ENCODE measurements around the gene NKX3-2. TPM values are rescaled to one million over a fixed set of nuclear protein-coding genes. Genes with fewer than 3 reads are reported as not detected.

NKX3-2 gene
- total RNA-seq, 1 donor from 2014 or later = not detected

DNA sequence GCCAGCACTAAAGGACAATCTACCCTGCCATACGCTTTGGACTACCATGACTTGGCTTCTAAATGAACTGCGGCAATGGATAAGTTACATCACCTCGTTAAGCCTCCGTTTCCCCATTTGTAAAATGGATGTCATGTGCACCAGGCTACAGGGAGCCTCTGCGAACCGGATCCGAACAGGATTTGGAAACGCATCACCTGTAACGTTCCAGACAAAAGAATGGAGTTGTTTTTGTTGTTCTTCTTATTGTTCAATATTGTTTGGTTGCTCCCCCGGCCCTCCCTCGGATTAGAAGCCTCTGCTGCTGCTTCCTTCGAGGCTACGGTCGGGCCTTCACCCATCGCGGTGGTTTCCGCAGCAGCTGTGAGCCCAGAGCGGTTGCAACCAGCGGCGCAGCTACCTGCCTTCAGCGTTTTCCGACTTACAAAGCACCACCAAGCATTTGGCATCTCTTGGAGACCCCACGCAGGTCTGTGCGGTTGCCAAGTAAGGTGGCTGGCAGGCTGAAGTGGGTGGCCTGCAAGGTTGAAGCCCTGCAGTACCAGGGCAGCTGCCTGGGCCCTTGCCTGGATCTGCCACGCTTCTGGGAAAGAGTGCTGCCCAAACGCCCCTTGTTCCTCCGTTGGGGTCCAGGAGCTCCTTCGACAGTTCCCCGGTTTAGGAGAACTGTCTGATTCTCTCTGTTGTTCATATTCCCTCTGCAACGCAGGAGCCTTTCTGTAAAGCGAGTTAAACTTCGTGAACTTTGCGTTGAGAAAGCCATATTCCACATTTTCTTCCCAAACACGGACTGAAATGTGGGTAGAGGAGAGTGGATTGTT lies 7.1 kb downstream of the NKX3-2 start:
- DNase-seq (ENCODE audit: low read depth) = no peak
- H3K4me3 ChIP-seq (ENCODE audit: low read depth, low read length) = no peak overlapping the region
- peaks cover 98% of the 10 kb centered on the region for H3K27me3 ChIP-seq (ENCODE audit: control insufficient read depth, insufficient read depth, low read length)

DNA sequence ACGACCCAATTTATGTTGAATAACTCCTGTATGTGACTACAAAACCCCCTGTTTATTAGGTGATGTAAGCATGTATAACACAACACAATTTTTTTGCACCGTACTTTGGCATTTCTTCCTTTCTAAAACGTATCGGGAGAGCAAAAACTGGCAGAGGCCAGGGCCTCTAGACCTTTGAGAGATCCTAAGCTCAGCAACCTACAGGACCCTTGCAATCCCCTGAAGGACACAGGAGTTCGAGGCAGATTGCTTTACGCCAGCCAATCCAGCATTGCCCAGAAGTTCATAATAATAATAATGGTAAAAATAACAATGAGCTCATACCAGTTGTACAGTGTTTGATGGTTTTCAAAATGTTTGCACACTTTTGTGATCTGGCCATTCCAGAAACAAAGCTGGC lies 7.7 kb downstream of the NKX3-2 start:
- H3K36me3 ChIP-seq (ENCODE audit: control insufficient read depth, insufficient read depth, low read length) = no peaks in the 10 kb centered on the region
- no peak for DNase-seq (ENCODE audit: low read depth)
- no peak overlapping the region for H3K4me3 ChIP-seq (ENCODE audit: low read depth, low read length)
- no peak for TF ChIP-seq CTCF (IDR thresholded peaks at IDR 0.05; ENCODE audit: insufficient read depth, low read length, poor library complexity, severe bottlenecking)
- peaks cover 94% of the 10 kb centered on the region for H3K27me3 ChIP-seq (ENCODE audit: control insufficient read depth, insufficient read depth, low read length)

More for the DNA sequence above, 7.1 kb downstream of the NKX3-2 start:
- no peak for TF ChIP-seq CTCF (IDR thresholded peaks at IDR 0.05; ENCODE audit: insufficient read depth, low read length, poor library complexity, severe bottlenecking)
- no peaks in the 10 kb centered on the region for H3K36me3 ChIP-seq (ENCODE audit: control insufficient read depth, insufficient read depth, low read length)

DNA sequence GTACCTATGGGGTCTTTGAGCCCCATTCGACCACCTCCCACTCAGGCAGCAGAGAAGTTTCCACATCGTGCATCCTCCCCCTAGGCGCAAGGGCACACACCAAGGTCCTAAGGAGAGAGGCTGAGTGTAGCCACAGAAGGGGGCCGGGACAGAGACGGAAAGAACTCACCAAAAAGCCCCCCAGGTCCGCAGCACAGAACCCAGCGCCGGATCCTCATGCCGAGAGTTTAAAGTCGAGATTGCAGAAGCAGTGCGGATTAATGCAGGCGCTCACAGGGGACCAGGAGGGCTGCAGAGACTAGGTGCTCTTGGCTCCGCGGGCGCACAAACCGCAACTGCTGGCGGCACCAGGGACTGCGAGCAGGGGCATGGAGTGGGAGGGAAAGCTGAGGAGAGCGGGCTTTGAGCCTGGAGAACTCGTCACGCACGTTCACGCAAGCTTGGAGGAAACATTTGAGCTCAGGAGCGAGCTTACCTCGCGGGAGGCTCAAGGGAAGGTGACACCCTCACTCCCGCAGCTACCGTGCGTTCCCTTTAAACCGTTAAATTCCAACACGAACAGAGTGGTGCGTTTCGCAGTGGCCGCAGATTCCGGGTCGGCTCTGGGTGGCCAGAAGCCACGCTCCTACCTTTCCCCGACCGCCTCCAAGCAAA lies 8.5 kb downstream of the NKX3-2 start:
- no peaks in the 10 kb centered on the region for H3K36me3 ChIP-seq (ENCODE audit: control insufficient read depth, insufficient read depth, low read length)
- no peak for DNase-seq (ENCODE audit: low read depth)
- peaks cover 94% of the 10 kb centered on the region for H3K27me3 ChIP-seq (ENCODE audit: control insufficient read depth, insufficient read depth, low read length)
- no peak for TF ChIP-seq CTCF (IDR thresholded peaks at IDR 0.05; ENCODE audit: insufficient read depth, low read length, poor library complexity, severe bottlenecking)
- no peak overlapping the region for H3K4me3 ChIP-seq (ENCODE audit: low read depth, low read length)

DNA sequence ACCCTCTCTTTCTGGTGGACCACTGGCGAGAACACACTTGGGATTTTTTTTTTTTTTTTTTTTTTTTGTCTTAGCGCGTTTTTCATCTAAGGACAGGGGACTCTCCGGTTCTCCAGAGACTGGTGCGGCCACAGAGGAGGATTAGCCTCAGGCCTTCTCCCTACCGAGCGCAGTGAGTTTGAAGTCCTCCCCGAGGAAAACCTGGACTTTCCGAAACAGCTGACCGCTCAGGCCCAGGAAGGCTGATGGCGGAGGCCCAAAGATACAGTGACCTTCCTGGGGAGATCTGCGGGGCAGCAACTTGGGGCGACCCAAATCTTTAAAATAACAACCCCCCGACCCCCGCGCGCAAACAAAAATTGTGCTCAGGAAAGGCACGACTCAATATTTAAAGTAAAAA lies 9.2 kb downstream of the NKX3-2 start:
- Histone ChIP-seq H3K36me3 (ENCODE audit: control insufficient read depth, insufficient read depth, low read length) (no peaks in the 10 kb centered on the region), H3K4me3 (ENCODE audit: low read depth, low read length) (no peak overlapping the region), H3K27me3 (ENCODE audit: control insufficient read depth, insufficient read depth, low read length) (peaks cover 94% of the 10 kb centered on the region)
- no peak for DNase-seq (ENCODE audit: low read depth)
- TF ChIP-seq CTCF (IDR thresholded peaks at IDR 0.05; ENCODE audit: insufficient read depth, low read length, poor library complexity, severe bottlenecking) = no peak

GRCh38 chr4:13534344-13535063 lies 9.8 kb downstream of the NKX3-2 start:
- Histone ChIP-seq H3K36me3 (ENCODE audit: control insufficient read depth, insufficient read depth, low read length) (no peaks in the 10 kb centered on the region), H3K27me3 (ENCODE audit: control insufficient read depth, insufficient read depth, low read length) (peaks cover 94% of the 10 kb centered on the region), H3K4me3 (ENCODE audit: low read depth, low read length) (no peak overlapping the region)
- no peak for TF ChIP-seq CTCF (IDR thresholded peaks at IDR 0.05; ENCODE audit: insufficient read depth, low read length, poor library complexity, severe bottlenecking)
- no peak for DNase-seq (ENCODE audit: low read depth)

All from kidney epithelial cell (primary cell).